Activated CD4-positive, alpha-beta T cell treated with anti-CD3 and anti-CD28 coated beads for 36 hours (primary cell): ENCODE measurements around the gene XPO1. TPM values are rescaled to one million over a fixed set of nuclear protein-coding genes. Genes with fewer than 3 reads are reported as not detected.
"Not testable (repeated sequence)": the region's sequence is repeated elsewhere in the genome, so short reads cannot be mapped to it uniquely, and the experiment has no call there.

Experiments used
- ATAC-seq: fragments of 200-7000 bp; cut with Tn5 transposase; one replicate; pipeline ENCODE4 v1.10.0; 2021; ENCODE audit warnings: mild to moderate bottlenecking, moderate library complexity
- CTCF ChIA-PET: fragments of 350-600 bp; sonication (Branson Sonifier 250); formaldehyde crosslinking; loops from one replicate; lab custom pipeline; 2021; ENCODE audit warnings: antibody characterized with exemption; lab: Charles Lee
- POLR2A ChIA-PET: fragments of 350-600 bp; sonication (Branson Sonifier 250); formaldehyde crosslinking; loops from one replicate; lab custom pipeline; 2021; ENCODE audit warnings: antibody characterized with exemption, inconsistent platforms; lab: Charles Lee
- DNase-seq: peaks from one replicate; pipeline ENCODE4 v3.0.0-alpha.2; 2020
- H3K27ac Mint-ChIP-seq: one replicate; pipeline ENCODE4 v1.8.0; 2021; ENCODE audit warnings: mixed read lengths
- H3K27me3 Mint-ChIP-seq: one replicate; pipeline ENCODE4 v1.8.0; 2021; ENCODE audit warnings: mixed read lengths
- H3K36me3 Mint-ChIP-seq: one replicate; pipeline ENCODE4 v1.8.0; 2021; ENCODE audit warnings: low read depth, mixed read lengths
- H3K4me1 Mint-ChIP-seq: one replicate; pipeline ENCODE4 v1.8.0; 2021; ENCODE audit warnings: mixed read lengths
- H3K4me3 Mint-ChIP-seq: one replicate; pipeline ENCODE4 v1.8.0; 2021; ENCODE audit warnings: mild to moderate bottlenecking, moderate library complexity, mixed read lengths
- H3K9me3 Mint-ChIP-seq: one replicate; pipeline ENCODE4 v1.8.0; 2021; ENCODE audit warnings: low read depth, mixed read lengths
- intact Hi-C, 2 experiments: fragments of 100-400 bp; cut with DNase I in 1 of 2; cut with micrococcal nuclease in 1 of 2; formaldehyde crosslinking; loops; one replicate each; pipeline versions ENCODE4 v1.14.2 to v1.15.1; 2022 to 2024; cut with DNase I, micrococcal nuclease
- total RNA-seq, 2 experiments: library from RNA; stranded (reverse); gene quantifications; one replicate each; pipeline ENCODE4 v1.2.3, GENCODE V29; 2021

Gene XPO1
- total RNA-seq, 2 experiments from 2014 or later, result 187 to 214 TPM

DNA sequence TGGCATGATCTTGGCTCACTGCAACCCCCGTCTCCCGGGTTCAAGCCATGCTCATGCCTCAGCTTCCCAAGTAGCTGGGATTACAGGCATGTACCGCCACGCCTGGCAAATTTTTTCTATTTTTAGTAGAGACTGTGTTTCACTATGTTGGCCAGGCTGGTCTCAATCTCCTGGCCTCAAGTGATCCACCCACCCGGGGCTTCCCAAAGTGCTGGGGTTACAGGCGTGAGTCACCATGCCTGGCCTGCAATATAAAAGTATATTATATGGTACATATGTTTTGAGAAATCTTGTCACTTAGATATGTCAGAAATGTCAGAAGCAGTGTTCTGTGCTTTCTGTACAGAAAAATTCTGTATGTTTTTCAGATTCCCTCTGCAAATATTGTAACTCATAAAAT lies 19.2 kb upstream of the XPO1 start:
- no peak for ATAC-seq
- H3K9me3 Mint-ChIP-seq, result no peaks in the 10 kb centered on the region
- CTCF ChIA-PET, result no interaction called here
- intact Hi-C loops, result no loop called here
- POLR2A ChIA-PET, result no interaction called here
- no peaks in the 10 kb centered on the region for H3K4me1 Mint-ChIP-seq
- H3K4me3 Mint-ChIP-seq, result no peak overlapping the region
- H3K27me3 Mint-ChIP-seq, result peaks cover 2% of the 10 kb centered on the region
- no peaks in the 10 kb centered on the region for H3K36me3 Mint-ChIP-seq
- no peak for DNase-seq
- H3K27ac Mint-ChIP-seq, result no peak overlapping the region

GRCh38 chr2:61554604-61555003 lies 16.4 kb upstream of the XPO1 start:
- H3K9me3 Mint-ChIP-seq, result no peaks in the 10 kb centered on the region
- no peaks in the 10 kb centered on the region for H3K4me1 Mint-ChIP-seq
- ATAC-seq (no peak), DNase-seq (no peak)
- ChIA-PET POLR2A (no interaction called here), CTCF (no interaction called here)
- no peaks in the 10 kb centered on the region for H3K36me3 Mint-ChIP-seq
- no peak overlapping the region for H3K4me3 Mint-ChIP-seq
- no peak overlapping the region for H3K27ac Mint-ChIP-seq
- no peaks in the 10 kb centered on the region for H3K27me3 Mint-ChIP-seq
- intact Hi-C loops, result no loop called here

DNA sequence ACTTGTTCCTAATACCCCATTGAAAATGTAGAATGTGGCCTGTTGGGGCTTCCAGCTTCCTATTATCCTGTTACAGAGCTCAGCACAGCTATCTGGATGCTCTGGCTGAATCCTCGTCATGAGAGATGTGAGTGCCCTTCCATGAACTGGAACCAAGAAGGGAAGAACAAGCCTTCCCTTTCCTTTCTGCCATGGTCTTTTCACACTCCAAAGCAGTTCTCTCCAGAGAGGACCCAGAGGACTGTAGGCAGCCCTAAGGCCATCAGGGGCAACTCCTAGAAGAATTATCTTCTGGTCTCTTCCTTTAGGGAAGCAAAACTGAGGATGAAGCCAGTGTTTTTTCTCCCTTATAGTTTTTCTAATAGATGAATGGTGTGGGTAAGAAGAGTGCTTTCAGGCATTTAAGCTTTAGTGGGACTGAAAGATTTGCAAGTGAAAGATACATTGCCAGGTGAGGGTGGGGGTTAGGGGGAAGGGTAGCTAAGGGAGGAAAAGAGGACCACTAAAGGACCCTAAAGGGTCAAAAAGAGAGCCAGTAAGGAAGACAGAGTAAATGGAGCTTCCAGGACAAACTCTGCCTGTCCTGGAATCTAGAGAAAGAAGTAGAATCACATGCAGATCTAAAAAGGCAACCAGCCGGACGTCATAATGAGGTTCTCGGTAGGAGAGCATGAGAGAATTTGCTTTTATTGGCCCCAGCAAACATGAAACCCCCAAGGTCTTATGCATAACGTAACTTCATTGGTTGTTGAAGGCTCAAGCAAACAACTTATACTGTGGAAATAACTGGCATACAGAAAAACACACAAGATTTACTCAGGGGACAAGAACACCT lies 12.4 kb upstream of the XPO1 start:
- CTCF ChIA-PET, result interaction anchor here (0.8 kb wide), 1 partner anchor 132 kb away, joined by 3 read pairs; no protein-coding TSS in a partner anchor
- Mint-ChIP-seq H3K36me3 (no peaks in the 10 kb centered on the region), H3K27ac (no peak overlapping the region), H3K4me3 (no peak overlapping the region), H3K27me3 (no peaks in the 10 kb centered on the region), H3K9me3 (no peaks in the 10 kb centered on the region), H3K4me1 (no peaks in the 10 kb centered on the region)
- intact Hi-C loops, result no loop called here
- POLR2A ChIA-PET, result interaction anchor here (0.6 kb wide), 1 partner anchor 299 kb away, joined by 3 read pairs; no protein-coding TSS in a partner anchor
- DNase-seq (no peak), ATAC-seq (no peak)

- Mint-ChIP-seq H3K9me3 (no peaks in the 10 kb centered on the region), H3K4me1 (no peaks in the 10 kb centered on the region), H3K4me3 (no peak overlapping the region), H3K36me3 (no peaks in the 10 kb centered on the region), H3K27ac (no peak overlapping the region), H3K27me3 (no peaks in the 10 kb centered on the region)
- ChIA-PET CTCF (interaction anchor here (0.8 kb wide), 1 partner anchor 131 kb away, joined by 3 read pairs; no protein-coding TSS in a partner anchor), POLR2A (no interaction called here)
- intact Hi-C loops, result no loop called here
- DNase-seq, result no peak
- no peak for ATAC-seq
These were observed 11.4 kb upstream of the XPO1 start for GRCh38 chr2:61549546-61549945.

GRCh38 chr2:61543062-61543461 lies 4.9 kb upstream of the XPO1 start:
- intact Hi-C loops, result no loop called here
- no peaks in the 10 kb centered on the region for H3K27me3 Mint-ChIP-seq
- no peak overlapping the region for H3K27ac Mint-ChIP-seq
- DNase-seq, result peak; percentile 17
- no peak for ATAC-seq
- ChIA-PET CTCF (interaction anchor here (1.0 kb wide), 1 partner anchor 12 kb away, joined by 3 read pairs; no protein-coding TSS in a partner anchor), POLR2A (no interaction called here)
- H3K9me3 Mint-ChIP-seq, result no peaks in the 10 kb centered on the region
- H3K4me1 Mint-ChIP-seq, result peaks cover 5% of the 10 kb centered on the region
- H3K4me3 Mint-ChIP-seq, result no peak overlapping the region
- peaks cover 2% of the 10 kb centered on the region for H3K36me3 Mint-ChIP-seq

DNA sequence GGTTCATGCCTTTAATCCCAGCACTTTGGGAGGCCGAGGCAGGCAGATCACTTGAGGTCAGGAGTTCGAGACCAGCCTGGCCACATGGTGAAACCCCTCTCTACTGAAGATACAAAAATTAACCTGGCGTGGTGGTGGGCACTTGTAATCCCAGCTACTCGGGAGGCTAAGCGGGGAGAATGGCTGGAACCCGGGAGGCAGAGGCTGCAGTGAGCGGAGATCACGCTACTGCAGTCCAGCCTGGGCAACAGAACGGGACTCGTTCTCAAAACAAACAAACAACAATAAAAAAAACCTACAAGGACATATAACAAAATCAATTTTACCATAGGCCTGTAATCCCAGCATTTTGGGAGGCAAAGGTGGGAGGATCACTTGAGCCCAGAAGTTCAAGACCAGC lies 2.0 kb upstream of the XPO1 start:
- POLR2A ChIA-PET, H3K9me3 Mint-ChIP-seq, H3K27me3 Mint-ChIP-seq, H3K4me1 Mint-ChIP-seq, CTCF ChIA-PET, ATAC-seq, H3K4me3 Mint-ChIP-seq, DNase-seq: not testable (repeated sequence)
- intact Hi-C loops, result loop anchor here in 1 of 2 experiments (2.0 kb wide), 1 partner anchor 81 kb away; no protein-coding TSS in a partner anchor
- peak overlapping the region; percentile 65 for H3K27ac Mint-ChIP-seq
- peaks cover 11% of the 10 kb centered on the region for H3K36me3 Mint-ChIP-seq

DNA sequence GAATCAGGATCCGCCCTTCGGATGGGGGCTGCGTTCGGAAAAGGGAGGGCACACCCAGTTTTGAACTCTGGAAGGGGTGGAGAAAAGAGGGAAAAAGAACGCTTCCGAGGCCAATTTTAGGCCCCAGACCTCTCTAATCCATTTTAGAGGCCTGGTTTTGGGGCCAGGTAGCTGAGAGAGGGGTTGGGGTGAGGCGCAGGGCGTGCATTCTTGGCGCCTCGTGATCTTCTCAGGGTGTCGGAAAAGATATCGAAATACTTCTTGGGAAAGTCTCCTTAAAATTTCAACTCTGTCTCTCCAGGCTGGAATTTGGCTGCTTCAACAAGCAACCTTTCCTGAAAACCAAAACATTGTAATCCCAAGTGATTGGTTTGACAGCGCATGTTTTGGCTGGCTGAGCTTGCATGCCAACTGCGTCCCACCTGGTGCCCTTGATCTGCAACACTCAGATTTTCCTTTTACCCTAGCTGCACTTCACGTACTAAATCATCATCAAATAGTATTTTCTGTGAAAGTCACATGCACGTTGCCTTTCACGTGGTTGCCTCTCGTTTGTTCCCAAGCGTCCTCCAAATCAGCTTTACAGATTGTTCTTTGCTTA lies 864 bp upstream of the XPO1 start:
- Mint-ChIP-seq H3K4me1 (peaks cover 19% of the 10 kb centered on the region), H3K4me3 (peak overlapping the region; percentile 95), H3K27me3 (no peaks in the 10 kb centered on the region), H3K9me3 (no peaks in the 10 kb centered on the region), H3K27ac (peak overlapping the region; percentile 100), H3K36me3 (peaks cover 13% of the 10 kb centered on the region)
- ATAC-seq (no peak), DNase-seq (peak; percentile 80)
- ChIA-PET CTCF (interaction anchor here (0.6 to 2.1 kb wide), 5 partner anchors 8 to 315 kb away, joined by 3 to 9 read pairs (median 4); partner anchors contain the start of gene FAM161A), POLR2A (interaction anchor here (0.6 to 1.5 kb wide), 11 partner anchors 10 to 783 kb away, joined by 3 to 7 read pairs (median 4); partner anchors contain the start of gene PAPOLG)
- intact Hi-C loops, result loop anchor here (1.0 to 10.0 kb wide), 18 partner anchors 68 to 1166 kb away; partner anchors contain the start of genes CCT4 (in 2 of the 2), FAM161A (in 2 of the 2), B3GNT2 (in 1 of the 2) and BCL11A (in 1 of the 2)

DNA sequence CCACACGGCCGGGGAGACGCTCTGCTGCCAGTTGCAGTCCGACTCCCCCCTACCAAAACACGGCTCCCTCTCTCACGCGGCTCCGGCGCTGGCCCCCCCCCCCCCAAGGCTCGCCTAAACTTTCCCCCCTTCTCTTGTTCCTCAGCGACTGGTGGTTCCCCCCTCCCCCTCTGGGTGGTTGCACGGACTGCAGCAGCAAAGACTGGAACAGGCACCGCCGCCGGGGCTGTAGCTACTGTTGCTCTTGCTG lies 281 bp downstream of the XPO1 start:
- intact Hi-C loops, result loop anchor here (1.0 to 10.0 kb wide), 18 partner anchors 67 to 1167 kb away; partner anchors contain the start of genes CCT4 (in 2 of the 2), FAM161A (in 2 of the 2), B3GNT2 (in 1 of the 2) and BCL11A (in 1 of the 2)
- ATAC-seq (no peak), DNase-seq (no peak)
- ChIA-PET CTCF (interaction anchor here (1.0 to 2.1 kb wide), 3 partner anchors 60 to 768 kb away, joined by 3 to 9 read pairs (median 4); no protein-coding TSS in a partner anchor), POLR2A (interaction anchor here (0.7 to 1.5 kb wide), 10 partner anchors 8 to 782 kb away, joined by 3 to 7 read pairs (median 4); partner anchors contain the start of gene PAPOLG)
- H3K27me3 Mint-ChIP-seq, result no peaks in the 10 kb centered on the region
- H3K9me3 Mint-ChIP-seq, result no peaks in the 10 kb centered on the region
- peak overlapping the region; percentile 100 for H3K27ac Mint-ChIP-seq
- peaks cover 20% of the 10 kb centered on the region for H3K36me3 Mint-ChIP-seq
- H3K4me1 Mint-ChIP-seq, result peaks cover 25% of the 10 kb centered on the region
- H3K4me3 Mint-ChIP-seq, result peak overlapping the region; percentile 95

DNA sequence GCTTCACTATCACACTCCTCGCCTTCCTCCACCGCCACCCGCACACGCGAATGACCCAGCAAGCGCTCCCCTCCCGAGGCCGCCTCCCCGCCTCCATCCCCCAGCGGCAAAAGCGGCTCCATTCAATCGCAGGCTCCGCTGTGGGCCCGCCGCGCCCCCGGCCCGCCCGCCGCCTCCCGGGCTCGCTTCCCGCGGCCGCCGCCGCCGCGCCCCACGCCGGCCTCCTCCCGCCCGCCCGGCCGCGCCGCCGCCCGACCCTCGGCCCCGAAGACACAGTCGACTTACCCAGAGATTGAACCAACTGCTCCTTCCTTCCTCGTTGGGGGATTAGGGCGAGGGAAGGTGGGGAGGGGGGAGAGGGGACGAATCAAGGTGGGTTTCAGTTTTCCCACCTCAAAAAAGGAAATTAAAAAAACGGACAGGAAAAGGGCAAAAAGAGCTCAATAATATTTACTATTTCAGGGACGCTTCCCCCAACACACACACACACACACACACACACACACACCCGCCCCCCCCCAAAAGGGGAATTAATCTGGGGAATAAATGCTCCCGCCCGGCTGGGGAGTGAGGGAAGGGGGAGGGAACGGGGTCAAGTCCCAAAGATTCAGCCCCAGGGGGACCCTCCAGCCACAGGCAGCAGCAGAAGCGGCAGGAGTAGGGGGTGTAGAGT lies 743 bp downstream of the XPO1 start:
- H3K27ac Mint-ChIP-seq, result peak overlapping the region; percentile 98
- CTCF ChIA-PET, result interaction anchor here (1.0 to 2.1 kb wide), 2 partner anchors 111 to 768 kb away, joined by 3 to 9 read pairs; no protein-coding TSS in a partner anchor
- peaks cover 24% of the 10 kb centered on the region for H3K36me3 Mint-ChIP-seq

DNA sequence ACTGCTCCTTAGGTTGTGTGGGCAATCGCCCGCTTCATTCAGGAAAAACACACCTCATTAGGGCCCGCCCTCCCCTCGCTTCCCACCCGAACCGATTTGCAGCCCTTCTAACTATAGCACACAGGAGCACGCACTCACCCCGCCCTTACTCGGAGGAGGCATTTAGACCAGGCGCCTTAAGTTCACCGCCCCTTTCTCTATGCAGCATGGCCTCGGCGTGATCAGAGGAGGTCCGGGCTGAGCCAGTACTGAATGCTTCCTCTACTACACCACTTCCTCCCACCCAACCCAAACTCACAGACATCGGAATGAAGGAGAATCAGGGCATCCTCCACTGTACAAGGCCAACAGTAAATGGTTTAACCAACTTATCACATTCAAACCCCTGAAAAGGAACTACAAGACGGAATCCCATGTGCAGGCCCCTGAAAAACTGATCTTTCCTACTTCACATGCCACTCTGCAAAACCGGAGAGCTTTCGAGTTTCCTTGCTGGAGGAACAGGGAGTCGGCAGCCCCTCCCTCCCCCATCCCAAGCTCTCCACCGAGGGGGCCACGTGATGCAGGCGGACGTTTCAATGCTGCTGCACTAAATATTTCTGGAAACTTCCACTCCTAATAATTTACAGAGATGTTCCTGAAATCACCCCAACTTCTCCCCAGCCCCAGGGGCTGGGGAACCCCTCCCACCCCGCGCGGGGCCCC lies 1.4 kb downstream of the XPO1 start:
- H3K27me3 Mint-ChIP-seq, result no peaks in the 10 kb centered on the region
- H3K4me3 Mint-ChIP-seq, result peak overlapping the region; percentile 95

More for the DNA sequence above, 743 bp downstream of the XPO1 start:
- POLR2A ChIA-PET, result interaction anchor here (0.6 to 1.5 kb wide), 6 partner anchors 8 to 781 kb away, joined by 3 to 7 read pairs (median 4); partner anchors contain the start of gene PAPOLG
- Mint-ChIP-seq H3K4me3 (peak overlapping the region; percentile 95), H3K4me1 (peaks cover 29% of the 10 kb centered on the region), H3K9me3 (no peaks in the 10 kb centered on the region), H3K27me3 (no peaks in the 10 kb centered on the region)
- intact Hi-C loops, result loop anchor here (5.0 to 10.0 kb wide), 5 partner anchors 110 to 983 kb away; partner anchors contain the start of genes BCL11A (in 1 of the 2), CCT4 (in 1 of the 2), COMMD1 (in 1 of the 2) and PAPOLG (in 1 of the 2)
- ATAC-seq (no peak), DNase-seq (peak; percentile 64)

More for the DNA sequence above, 1.4 kb downstream of the XPO1 start:
- peak; percentile 61 for ATAC-seq
- intact Hi-C loops, result loop anchor here (1.0 to 10.0 kb wide), 7 partner anchors 65 to 982 kb away; partner anchors contain the start of genes BCL11A (in 1 of the 2), CCT4 (in 1 of the 2), COMMD1 (in 1 of the 2) and PAPOLG (in 1 of the 2)
- ChIA-PET CTCF (interaction anchor here (1.0 kb wide), 1 partner anchor 769 kb away, joined by 3 read pairs; no protein-coding TSS in a partner anchor), POLR2A (interaction anchor here (0.6 to 1.2 kb wide), 3 partner anchors 9 to 637 kb away, joined by 3 to 4 read pairs (median 3); no protein-coding TSS in a partner anchor)
- Mint-ChIP-seq H3K9me3 (no peaks in the 10 kb centered on the region), H3K4me1 (peaks cover 32% of the 10 kb centered on the region), H3K36me3 (peaks cover 26% of the 10 kb centered on the region), H3K27ac (peak overlapping the region; percentile 98)
- peak; percentile 91 for DNase-seq
